AG10803 (cell line): ENCODE data around the gene PHLDB1.

ENCODE experiments used
- DNase-seq: peaks from one replicate; pipeline ENCODE4 v3.0.0; 2010; ENCODE audit warnings: low read depth
- H3K4me3 ChIP-seq: 2 replicates; pipeline ENCODE4 v1.5.1; 2011; ENCODE audit warnings: mild to moderate bottlenecking, low read length, control low read depth
- CTCF ChIP-seq: conservative IDR thresholded peaks from 2 replicates; pipeline ENCODE4 v1.5.1; 2011; ENCODE audit warnings: mild to moderate bottlenecking, low read length, control low read depth, inconsistent platforms

Gene PHLDB1

DNA sequence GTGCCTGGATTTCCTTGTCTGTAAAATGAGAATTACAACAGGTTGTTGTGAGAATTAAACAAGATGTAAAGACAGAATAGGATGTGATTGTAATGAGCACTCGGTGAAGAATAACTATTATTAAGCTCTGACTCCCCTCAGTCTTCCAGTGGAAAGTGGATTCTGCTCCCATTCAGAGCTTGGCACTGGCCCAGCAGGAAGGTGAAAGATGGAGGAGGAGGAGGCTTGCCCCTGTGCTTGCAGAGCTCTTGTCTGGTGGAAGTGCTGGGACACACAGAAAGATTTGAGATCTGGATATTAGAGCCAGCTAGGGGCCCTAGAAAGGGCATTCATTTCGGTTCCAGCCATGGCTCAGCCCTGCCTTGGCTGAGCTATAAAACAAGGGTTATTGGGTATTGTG lies 28.2 kb downstream of the PHLDB1 start:
- no peak for TF ChIP-seq CTCF
- DNase-seq, result no peak
- H3K4me3 ChIP-seq, result no peak overlapping the region

- TF ChIP-seq CTCF, result no peak
- H3K4me3 ChIP-seq, result no peak overlapping the region
- DNase-seq, result no peak
These were observed 29.3 kb downstream of the PHLDB1 start for GRCh38 chr11:118636569-118637290.

DNA sequence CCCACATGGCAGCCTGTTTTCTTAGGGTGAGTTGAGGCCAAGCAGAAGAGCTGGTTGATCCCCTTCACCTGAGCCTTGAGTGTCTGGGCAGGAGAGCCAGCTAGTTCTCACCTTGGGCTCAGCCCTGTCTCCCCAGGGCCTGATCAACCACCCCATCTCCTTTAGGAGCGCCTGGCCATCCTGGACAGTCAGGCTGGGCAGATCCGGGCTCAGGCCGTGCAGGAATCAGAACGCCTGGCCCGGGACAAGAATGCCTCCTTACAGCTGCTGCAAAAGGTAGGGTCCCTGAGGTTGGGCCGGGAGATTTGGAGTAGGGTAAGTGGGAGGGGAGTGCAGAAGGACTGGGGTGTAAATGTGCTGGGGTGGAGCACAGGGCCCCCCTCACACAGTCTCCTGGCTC lies 31.3 kb downstream of the PHLDB1 start:
- no peak for DNase-seq
- TF ChIP-seq CTCF, result no peak
- H3K4me3 ChIP-seq, result no peak overlapping the region

DNA sequence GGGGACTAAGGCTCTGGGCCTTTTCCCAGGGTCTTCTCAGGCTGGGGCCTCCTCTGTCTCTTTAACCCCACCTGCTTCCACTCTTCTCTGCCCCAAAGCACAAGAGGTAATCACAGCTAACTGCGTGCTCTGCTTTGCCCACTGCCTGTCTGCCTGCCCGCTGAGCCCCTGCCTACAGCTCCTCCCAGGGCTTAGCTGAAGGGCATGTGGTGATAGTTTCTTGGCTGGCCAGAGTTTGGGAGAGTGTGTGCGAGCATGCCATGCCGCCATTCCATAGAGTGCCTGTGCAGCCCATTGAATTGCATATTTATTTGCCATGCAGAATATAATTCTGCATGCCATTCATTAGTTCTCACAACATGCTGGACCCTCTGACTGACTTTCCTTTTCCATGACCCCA lies 32.5 kb downstream of the PHLDB1 start:
- no peak for DNase-seq
- H3K4me3 ChIP-seq, result no peak overlapping the region
- no peak for TF ChIP-seq CTCF

DNA sequence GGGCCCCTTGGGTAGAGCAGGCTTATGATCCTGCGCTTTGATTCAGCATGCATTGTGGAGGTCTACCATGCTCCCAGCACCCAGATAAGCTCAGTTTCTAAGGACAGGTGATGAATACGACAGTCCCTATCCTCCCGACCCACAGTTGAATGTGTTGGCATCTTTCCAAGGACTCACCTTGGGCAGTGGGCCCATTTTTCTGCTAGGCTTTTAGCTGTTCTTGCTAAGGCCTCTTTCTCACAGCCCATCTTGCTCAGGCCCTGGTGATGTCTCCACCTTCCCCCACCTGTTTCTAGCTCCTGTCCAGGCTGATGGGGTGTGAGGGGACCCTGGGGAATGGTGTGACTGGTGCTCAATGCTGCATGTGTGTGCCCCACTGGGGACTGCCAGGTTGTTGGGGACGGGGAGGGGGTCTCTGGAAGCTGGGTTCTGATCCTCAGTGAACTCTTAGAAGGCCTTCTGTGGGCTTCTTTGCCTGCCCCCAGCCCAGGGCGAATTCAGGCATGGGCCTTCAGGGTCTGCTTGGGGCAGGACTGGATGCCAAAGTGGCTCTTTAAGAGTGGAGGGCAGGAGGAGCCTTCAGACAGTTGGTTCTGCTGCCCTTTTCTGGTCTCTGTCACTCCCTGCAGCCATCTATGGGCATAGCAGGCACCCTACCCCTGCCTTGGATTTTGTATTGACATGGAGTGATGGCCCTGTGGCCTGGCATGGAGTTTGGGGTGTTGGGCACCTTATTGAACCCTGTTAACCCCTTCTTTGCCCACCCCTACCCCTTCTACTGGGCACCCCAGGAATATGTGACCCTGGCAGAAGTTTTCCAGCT lies 33.1 kb downstream of the PHLDB1 start:
- no peak for DNase-seq
- no peak; the same call in 1 of the 2 replicates for TF ChIP-seq CTCF

GRCh38 chr11:118641397-118642019 lies 34.1 kb downstream of the PHLDB1 start:
- TF ChIP-seq CTCF, result no peak
- DNase-seq, result no peak
- no peak overlapping the region for H3K4me3 ChIP-seq

More for the DNA sequence above, 33.1 kb downstream of the PHLDB1 start:
- no peak overlapping the region for H3K4me3 ChIP-seq
